ENCODE results near the gene TAF1C. TPM values are rescaled to one million over a fixed set of nuclear protein-coding genes. Genes with fewer than 3 reads are reported as not detected.

TAF1C gene
- total and polyA plus RNA-seq, 11 donors = 16.3 to 34.4 (median 22.3) TPM

GRCh38 chr16:84224554-84224953, 37.7 kb upstream of the TAF1C start:
- DNase-seq (no peak), ATAC-seq (no peak)
- Histone ChIP-seq H3K4me1 (peaks cover 0 to 18% (median 6%) of the 10 kb centered on the region in 12 donors), H3K4me3 (no peak overlapping the region), H3K9me3 (no peaks in the 10 kb centered on the region), H3K27me3 (peaks cover 0 to 3% (median 0%) of the 10 kb centered on the region in 9 donors), H3K36me3 (no peaks in the 10 kb centered on the region), H3K27ac (no peak overlapping the region)
- no peak for TF ChIP-seq POLR2A (IDR thresholded peaks at IDR 0.05)
- TF ChIP-seq, protein P1, sequence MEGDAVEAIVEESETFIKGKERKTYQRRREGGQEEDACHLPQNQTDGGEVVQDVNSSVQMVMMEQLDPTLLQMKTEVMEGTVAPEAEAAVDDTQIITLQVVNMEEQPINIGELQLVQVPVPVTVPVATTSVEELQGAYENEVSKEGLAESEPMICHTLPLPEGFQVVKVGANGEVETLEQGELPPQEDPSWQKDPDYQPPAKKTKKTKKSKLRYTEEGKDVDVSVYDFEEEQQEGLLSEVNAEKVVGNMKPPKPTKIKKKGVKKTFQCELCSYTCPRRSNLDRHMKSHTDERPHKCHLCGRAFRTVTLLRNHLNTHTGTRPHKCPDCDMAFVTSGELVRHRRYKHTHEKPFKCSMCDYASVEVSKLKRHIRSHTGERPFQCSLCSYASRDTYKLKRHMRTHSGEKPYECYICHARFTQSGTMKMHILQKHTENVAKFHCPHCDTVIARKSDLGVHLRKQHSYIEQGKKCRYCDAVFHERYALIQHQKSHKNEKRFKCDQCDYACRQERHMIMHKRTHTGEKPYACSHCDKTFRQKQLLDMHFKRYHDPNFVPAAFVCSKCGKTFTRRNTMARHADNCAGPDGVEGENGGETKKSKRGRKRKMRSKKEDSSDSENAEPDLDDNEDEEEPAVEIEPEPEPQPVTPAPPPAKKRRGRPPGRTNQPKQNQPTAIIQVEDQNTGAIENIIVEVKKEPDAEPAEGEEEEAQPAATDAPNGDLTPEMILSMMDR (IDR thresholded peaks at IDR 0.05) = no peak
- 89 to 98% (median 94%) methylated on average over 3 of the region's 3 CpGs for WGBS, 4 donors
- intact Hi-C loops (cut with DNase I) = no loop called here

DNA sequence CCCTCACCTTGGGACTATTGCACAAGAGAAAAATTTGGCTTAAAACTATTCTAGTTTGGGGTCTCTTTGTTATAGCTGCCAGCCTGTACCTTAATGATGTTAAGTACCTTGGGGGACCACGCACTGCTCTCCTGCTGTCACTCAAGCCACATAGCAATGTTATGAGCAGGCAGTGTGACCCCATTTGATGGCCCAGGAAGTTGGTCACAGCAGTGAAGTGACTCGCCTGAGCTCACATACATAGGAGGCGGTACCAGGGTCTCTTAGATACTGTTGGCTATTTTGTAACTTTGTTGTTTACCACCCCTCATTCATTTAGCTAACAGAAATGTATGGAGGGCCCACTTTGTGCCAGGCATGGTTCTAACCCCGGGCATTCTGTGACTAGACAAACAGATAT, 36.6 kb upstream of the TAF1C start:
- H3K4me1 ChIP-seq = peaks cover 0 to 11% (median 6%) of the 10 kb centered on the region in 12 donors
- H3K27me3 ChIP-seq = peaks cover 0 to 3% (median 0%) of the 10 kb centered on the region in 9 donors
- ATAC-seq (no peak), DNase-seq (no peak)
- intact Hi-C loops (cut with DNase I) = no loop called here
- TF ChIP-seq, protein P1 (IDR thresholded peaks at IDR 0.05) = no peak
- TF ChIP-seq POLR2A (IDR thresholded peaks at IDR 0.05) = no peak
- 86 to 94% (median 90%) methylated on average over 4 of the region's 4 CpGs for WGBS, 4 donors
- H3K36me3 ChIP-seq = no peaks in the 10 kb centered on the region
- no peak overlapping the region for H3K4me3 ChIP-seq
- no peak overlapping the region for H3K27ac ChIP-seq
- no peaks in the 10 kb centered on the region for H3K9me3 ChIP-seq

DNA sequence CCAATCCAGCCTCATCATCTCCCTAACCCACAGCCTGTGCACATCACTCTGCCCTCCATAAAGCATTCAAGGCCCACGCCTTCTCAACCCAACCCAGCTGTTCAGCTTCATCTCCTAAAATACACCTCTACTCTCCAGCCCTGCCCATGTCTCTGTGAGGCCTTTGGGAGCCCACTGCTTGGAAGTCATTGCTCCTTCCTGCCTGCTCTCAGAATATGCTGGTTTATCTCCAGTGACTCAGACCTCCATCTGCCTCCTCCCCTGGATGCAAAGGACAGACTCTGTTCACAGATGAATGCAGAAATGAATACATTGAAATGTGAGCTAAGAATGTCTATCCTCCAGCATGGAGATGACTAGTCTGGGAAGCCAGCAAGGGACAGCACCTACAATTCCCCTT, 34.0 kb upstream of the TAF1C start:
- no peak overlapping the region for H3K4me3 ChIP-seq
- peaks cover 0 to 3% (median 0%) of the 10 kb centered on the region in 9 donors for H3K27me3 ChIP-seq
- DNase-seq (no peak), ATAC-seq (no peak)
- no peaks in the 10 kb centered on the region for H3K36me3 ChIP-seq
- no peaks in the 10 kb centered on the region for H3K9me3 ChIP-seq
- 94 to 100% (median 95%) methylated on average over 1 of the region's 1 CpG for WGBS, 4 donors
- no peak for TF ChIP-seq POLR2A (IDR thresholded peaks at IDR 0.05)
- TF ChIP-seq, protein P1 (IDR thresholded peaks at IDR 0.05) = no peak
- intact Hi-C loops (cut with DNase I) = no loop called here
- no peak overlapping the region for H3K27ac ChIP-seq
- H3K4me1 ChIP-seq = no peaks in the 10 kb centered on the region

GRCh38 chr16:84218956-84219355, 32.1 kb upstream of the TAF1C start:
- intact Hi-C loops (cut with DNase I) = no loop called here
- Histone ChIP-seq H3K27ac (no peak overlapping the region), H3K4me3 (no peak overlapping the region), H3K36me3 (no peaks in the 10 kb centered on the region), H3K27me3 (peaks cover 0 to 3% (median 0%) of the 10 kb centered on the region in 9 donors), H3K4me1 (peaks cover 0 to 10% (median 0%) of the 10 kb centered on the region in 12 donors), H3K9me3 (no peaks in the 10 kb centered on the region)
- DNase-seq = no peak
- WGBS, 4 donors = 73 to 86% (median 76%) methylated on average over 6 of the region's 6 CpGs
- TF ChIP-seq, protein P1 (IDR thresholded peaks at IDR 0.05) = no peak
- no peak for ATAC-seq

All from heart left ventricle (tissue), 16 donors.